Ectodermal cell (in vitro differentiated cells): Measurements from ENCODE around the gene RBKS.

Experiments used
- H3K27ac ChIP-seq: 2 replicates; pipeline ENCODE4 v1.7.0; 2013; ENCODE audit warnings: mild to moderate bottlenecking, low read depth, low read length; ENCODE audit not compliant: insufficient read depth, poor library complexity, severe bottlenecking
- H3K27me3 ChIP-seq: 2 replicates; pipeline ENCODE4 v1.7.0; 2013; ENCODE audit warnings: mild to moderate bottlenecking, low read length; ENCODE audit not compliant: insufficient read depth, control insufficient read depth, poor library complexity, severe bottlenecking
- H3K36me3 ChIP-seq: one replicate; pipeline ENCODE4 v1.7.0; 2013; ENCODE audit warnings: low read length; ENCODE audit not compliant: control insufficient read depth, insufficient read depth
- H3K4me1 ChIP-seq: one replicate; pipeline ENCODE4 v1.7.0; 2013; ENCODE audit warnings: low read length; ENCODE audit not compliant: control insufficient read depth, insufficient read depth
- H3K4me3 ChIP-seq: 2 replicates; pipeline ENCODE4 v1.7.0; 2013; ENCODE audit warnings: low read depth, low read length, control low read depth; ENCODE audit not compliant: insufficient read depth
- H3K9me3 ChIP-seq: 2 replicates; pipeline ENCODE4 v1.7.0; 2013; ENCODE audit warnings: mild to moderate bottlenecking, low read length, moderate library complexity; ENCODE audit not compliant: control insufficient read depth
- WGBS, 2 experiments: methylation state at CpG; one replicate each; pipeline ENCODE4 v1.1.7; 2013; ENCODE audit warnings: missing lambda C conversion rate in 2 of 2; 5-methylcytosine and 5-hydroxymethylcytosine counted together

The RBKS gene

DNA sequence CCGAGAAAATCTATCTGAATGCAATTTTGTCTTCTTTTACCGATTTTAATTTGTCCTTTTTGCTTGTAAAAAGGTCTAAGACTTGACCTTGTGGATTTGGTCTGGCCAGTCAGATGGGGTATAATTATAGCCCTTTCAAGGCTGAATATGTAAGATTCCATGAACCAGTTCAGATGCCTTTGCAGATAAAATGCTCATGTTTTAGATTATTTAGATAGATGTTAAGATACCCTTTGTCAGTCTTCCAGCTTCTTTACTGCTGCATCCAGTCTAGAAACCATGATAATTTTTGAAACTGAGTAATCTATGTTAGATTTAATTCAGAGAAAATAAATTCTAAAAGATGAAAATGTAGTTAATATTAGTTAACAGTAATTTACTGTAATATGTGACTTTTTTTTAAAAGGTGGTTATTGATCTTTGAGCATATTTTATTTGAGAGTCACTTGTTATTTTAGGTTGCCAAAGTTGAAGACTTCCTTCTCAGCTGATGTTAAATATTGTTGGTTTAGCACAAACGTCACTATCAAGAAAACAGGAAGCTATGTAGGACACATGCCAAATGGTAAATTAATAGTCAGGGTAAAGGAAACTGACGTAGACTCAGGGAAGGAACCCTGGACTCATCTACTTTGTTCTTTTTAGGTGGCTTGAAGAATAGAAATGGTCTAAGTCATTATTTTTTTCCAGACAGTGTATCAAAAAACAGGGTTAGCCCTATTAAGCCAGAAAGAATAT, 30.1 kb upstream of the RBKS start:
- 90 to 93% methylated on average over 4 of the region's 4 CpGs for WGBS, 2 experiments
- Histone ChIP-seq H3K4me3 (no peak overlapping the region), H3K27me3 (no peaks in the 10 kb centered on the region), H3K27ac (no peak overlapping the region), H3K4me1 (no peaks in the 10 kb centered on the region), H3K36me3 (no peaks in the 10 kb centered on the region), H3K9me3 (no peaks in the 10 kb centered on the region)

DNA sequence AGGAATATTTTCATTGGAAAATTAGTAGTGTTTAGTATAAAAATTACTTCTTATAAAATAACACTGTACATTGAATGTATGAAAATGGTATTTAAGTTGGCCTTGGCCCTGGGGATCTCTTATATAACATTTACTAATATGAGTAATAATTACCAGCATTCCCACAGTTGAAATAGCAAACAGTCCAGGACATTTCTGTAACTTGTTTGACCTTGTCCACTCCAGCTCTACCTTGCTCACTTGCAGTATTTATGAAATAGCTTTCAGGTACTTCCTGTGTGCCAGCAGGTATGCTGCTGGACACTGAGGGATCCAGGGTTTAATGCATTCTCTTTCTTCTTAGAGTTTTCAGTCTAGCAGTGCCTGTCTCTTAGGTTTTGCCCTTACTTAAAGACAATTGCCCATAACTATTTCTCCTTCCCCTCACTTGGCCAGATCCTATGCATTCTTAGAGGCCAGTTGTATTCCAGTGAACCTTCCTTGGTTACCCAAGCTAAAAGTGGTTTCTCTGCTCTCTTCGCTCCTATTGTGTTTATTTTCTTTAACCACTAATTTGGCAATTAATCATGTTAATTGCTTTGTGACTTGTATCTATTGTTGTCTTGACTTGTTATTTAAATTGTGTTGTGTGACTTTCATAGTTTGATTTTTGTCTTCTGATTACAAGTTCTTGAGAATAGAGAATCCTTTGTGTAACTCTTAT, 26.3 kb upstream of the RBKS start:
- Histone ChIP-seq H3K27me3 (no peaks in the 10 kb centered on the region), H3K36me3 (no peaks in the 10 kb centered on the region), H3K4me1 (peaks cover 4% of the 10 kb centered on the region), H3K4me3 (no peak overlapping the region), H3K27ac (no peak overlapping the region), H3K9me3 (no peaks in the 10 kb centered on the region)
- 100% methylated on average over 1 of the region's 1 CpG for WGBS, 2 experiments

DNA sequence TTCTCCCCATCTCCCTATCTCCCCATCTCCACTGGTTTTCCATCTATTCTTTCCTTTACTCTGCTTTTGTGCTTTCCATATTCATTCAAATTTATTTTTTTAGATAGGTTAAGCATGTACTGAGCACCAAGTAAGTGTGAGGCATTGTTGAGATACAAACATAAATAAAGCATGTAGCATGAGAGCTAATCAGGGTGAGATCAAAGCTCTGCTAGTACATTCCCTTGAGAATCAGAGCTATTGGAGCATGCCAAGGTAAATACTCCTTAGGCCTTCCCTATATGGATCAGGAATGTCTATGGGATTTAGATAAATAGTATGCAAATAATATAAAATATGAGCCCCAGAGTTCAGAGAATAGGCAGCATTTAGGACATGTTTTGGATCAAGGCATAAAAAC, 25.7 kb upstream of the RBKS start:
- Histone ChIP-seq H3K36me3 (no peaks in the 10 kb centered on the region), H3K27me3 (no peaks in the 10 kb centered on the region), H3K4me1 (peaks cover 4% of the 10 kb centered on the region), H3K9me3 (no peaks in the 10 kb centered on the region), H3K4me3 (no peak overlapping the region), H3K27ac (no peak overlapping the region)

DNA sequence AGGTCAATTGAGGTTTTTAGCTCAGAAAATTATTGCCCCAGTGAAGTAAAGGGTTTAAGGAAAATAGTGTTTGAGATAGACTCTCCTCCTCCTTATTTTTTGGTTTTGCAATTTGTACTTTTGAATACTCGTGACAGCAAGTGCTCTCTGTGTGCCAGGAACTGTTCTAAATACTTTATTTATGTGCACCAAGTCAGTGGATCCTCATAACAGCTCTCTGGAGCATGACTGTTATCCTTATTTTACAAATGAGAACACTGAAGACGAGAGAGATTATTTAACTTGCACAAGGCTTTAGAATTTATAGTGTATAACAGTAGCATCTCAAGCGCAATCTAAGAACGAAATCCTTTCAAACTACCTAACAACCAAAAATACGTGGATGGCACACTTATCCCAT, 25.0 kb upstream of the RBKS start:
- H3K27ac ChIP-seq: no peak overlapping the region
- H3K9me3 ChIP-seq: no peaks in the 10 kb centered on the region
- peaks cover 4% of the 10 kb centered on the region for H3K4me1 ChIP-seq
- no peaks in the 10 kb centered on the region for H3K36me3 ChIP-seq
- H3K4me3 ChIP-seq: no peak overlapping the region
- no peaks in the 10 kb centered on the region for H3K27me3 ChIP-seq
- 67 to 80% methylated on average over 3 to 5 of the region's 5 CpGs for WGBS, 2 experiments

DNA sequence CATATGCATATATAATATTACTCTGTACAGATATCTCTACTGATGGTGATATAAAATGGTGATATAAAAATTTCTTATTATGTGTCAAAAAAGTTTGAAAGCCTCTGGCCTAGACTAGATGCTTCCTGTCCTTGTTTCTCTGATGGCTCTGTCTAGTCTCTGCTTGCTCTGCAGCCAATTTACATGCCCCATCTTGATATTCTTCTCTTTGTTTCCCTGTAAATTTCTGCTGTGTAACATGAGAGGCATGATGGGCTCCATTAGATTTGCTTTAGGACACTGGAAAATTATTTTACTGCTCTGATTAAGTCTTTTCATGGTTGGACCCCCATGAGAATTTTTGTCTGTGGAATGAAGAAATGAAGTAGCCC, 24.6 kb upstream of the RBKS start:
- Histone ChIP-seq H3K36me3 (no peaks in the 10 kb centered on the region), H3K4me3 (no peak overlapping the region), H3K4me1 (peaks cover 4% of the 10 kb centered on the region), H3K27me3 (no peaks in the 10 kb centered on the region), H3K9me3 (no peaks in the 10 kb centered on the region), H3K27ac (no peak overlapping the region)

DNA sequence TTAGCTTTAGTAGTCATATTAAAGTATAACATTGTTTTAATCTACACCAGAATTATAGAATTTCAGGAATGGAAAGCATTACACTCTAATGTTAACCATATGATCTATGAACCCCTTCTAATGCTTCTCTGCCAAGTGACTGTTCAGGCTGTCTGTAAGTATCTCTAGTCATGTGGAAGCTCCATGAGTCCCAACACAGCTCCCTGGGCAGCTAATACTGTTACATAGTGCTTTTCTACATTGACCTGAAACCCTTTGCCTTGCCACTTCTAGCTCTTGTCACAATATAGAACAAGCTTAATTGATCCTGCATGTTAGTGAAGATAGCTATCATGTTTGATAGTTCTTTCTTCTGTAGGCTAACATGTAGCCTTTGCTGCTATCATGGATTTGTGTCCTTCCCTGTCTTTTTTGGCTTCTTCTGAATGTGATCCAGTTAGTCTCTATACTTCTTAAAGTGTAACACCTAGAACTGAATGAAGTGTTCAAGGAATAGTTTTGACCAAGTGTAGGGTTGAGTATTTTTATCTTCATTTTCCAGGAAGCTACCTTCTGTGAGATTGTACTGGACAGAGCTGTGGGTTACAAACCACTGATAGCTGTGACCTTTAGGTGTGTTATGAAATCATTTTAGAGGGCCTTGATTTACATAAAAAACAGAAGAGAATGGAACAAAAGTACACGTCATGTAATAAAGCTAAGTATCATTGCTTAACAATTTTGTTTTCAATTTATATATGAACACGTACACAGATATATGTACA, 24.0 kb upstream of the RBKS start:
- Histone ChIP-seq H3K9me3 (no peaks in the 10 kb centered on the region), H3K4me1 (peaks cover 4% of the 10 kb centered on the region), H3K27ac (no peak overlapping the region), H3K27me3 (no peaks in the 10 kb centered on the region), H3K36me3 (no peaks in the 10 kb centered on the region), H3K4me3 (no peak overlapping the region)
- WGBS, 2 experiments: 100% methylated on average over 1 of the region's 2 CpGs; no CpG with 5 or more reads in 1 of the 2 experiments

DNA sequence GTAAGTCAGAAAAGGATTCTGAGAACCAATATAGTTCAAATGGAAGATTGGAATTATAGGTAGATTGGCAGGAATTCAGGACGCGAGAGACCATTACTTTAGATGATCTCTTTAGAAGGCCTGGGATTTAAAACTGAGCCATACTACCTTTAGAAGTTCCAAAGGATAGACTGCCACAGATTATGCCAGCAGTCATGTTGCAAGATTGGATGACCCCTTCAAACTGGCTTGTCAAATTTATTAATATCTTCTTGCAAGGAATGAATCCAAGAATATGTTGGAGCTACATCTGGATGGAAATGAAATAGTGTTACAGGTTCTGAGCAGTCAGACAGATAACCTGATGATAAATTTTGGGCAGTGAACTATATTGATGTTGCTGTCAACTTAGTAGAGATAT, 22.3 kb upstream of the RBKS start:
- Histone ChIP-seq H3K36me3 (no peaks in the 10 kb centered on the region), H3K4me3 (no peak overlapping the region), H3K27ac (no peak overlapping the region), H3K4me1 (peaks cover 4% of the 10 kb centered on the region), H3K9me3 (no peaks in the 10 kb centered on the region), H3K27me3 (no peaks in the 10 kb centered on the region)
- WGBS, 2 experiments: 91 to 97% methylated on average over 2 of the region's 2 CpGs

DNA sequence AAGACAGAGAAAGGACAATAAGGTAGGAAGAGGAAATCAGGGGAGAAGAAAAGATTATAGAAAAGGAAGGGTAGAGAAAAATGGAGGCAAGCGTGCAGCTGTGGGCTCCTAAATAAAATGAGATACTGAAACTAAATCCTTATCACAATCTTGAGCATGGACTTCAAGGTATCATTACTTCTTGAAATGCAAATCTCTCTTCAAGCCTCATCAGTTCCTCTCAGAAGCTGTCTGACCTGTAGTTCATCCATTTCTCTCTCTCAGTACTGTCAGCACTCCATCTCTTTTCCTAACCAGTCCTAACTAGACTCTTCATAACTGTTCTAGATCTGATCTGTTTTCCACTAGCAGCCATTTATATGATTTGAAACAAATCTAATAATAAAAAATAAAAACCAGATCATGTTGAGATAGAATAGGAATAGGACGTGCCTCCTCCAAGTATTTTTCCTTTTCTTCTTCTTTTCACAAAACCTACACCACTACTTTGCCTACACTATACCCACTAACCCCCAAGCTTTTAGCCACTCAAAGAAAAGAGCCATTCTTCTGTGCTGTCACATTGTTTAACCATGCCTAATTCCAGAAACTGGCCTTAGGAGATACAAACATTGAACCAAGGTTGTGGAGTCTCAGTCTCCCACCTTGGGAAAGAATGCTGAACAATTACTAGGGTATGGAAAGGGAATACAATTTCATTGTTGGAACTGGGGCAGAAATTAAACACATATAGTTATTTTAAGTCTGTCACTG, 21.4 kb upstream of the RBKS start:
- Histone ChIP-seq H3K27me3 (no peaks in the 10 kb centered on the region), H3K4me3 (no peak overlapping the region)
- 84 to 90% methylated on average over 2 of the region's 2 CpGs for WGBS, 2 experiments

DNA sequence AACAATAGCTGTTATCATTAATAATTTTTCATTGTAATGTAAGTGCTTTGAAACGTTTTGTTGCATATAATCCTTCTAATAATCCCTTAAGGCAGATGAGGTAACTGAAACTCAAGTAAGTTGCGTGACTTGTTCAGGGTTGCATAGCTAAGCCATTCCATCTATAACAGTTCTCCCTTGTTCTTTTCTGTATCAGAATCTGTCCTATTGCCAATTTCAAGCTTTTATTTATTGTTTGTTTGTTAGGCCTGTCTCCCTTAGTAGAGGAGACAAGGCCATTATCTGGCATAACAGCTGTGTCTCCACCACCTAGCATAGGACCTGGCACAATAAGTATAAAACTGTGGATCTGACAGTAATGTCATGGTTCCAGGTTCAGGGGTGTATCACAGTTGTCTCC, 19.7 kb upstream of the RBKS start:
- Histone ChIP-seq H3K27me3 (no peaks in the 10 kb centered on the region), H3K4me1 (peaks cover 4% of the 10 kb centered on the region), H3K36me3 (no peaks in the 10 kb centered on the region), H3K4me3 (no peak overlapping the region), H3K27ac (no peak overlapping the region), H3K9me3 (no peaks in the 10 kb centered on the region)
- WGBS, 2 experiments: 79 to 100% methylated on average over 1 to 2 of the region's 2 CpGs

More for the DNA sequence above, 21.4 kb upstream of the RBKS start:
- no peak overlapping the region for H3K27ac ChIP-seq
- no peaks in the 10 kb centered on the region for H3K36me3 ChIP-seq
- peaks cover 4% of the 10 kb centered on the region for H3K4me1 ChIP-seq
- no peaks in the 10 kb centered on the region for H3K9me3 ChIP-seq

DNA sequence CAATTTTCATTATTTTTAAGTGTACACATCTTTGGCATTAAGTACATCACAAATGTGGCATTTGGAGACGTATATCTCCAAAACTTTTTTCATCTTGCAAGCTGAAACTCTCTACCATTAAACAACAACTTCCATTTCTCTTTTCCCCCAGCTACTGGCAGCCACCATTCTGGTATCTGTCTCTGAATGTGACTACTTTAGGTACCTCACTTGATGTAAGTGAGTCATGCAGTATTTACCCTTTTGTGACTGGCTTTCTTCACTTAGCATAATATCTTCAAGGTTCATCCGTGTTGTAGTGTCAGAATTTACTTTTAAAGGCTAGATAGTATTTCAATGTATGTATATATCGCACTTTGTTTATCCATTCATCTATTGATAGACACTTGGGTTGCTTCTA, 17.4 kb upstream of the RBKS start:
- Histone ChIP-seq H3K4me3 (no peak overlapping the region), H3K9me3 (no peaks in the 10 kb centered on the region), H3K27ac (no peak overlapping the region), H3K27me3 (no peaks in the 10 kb centered on the region), H3K36me3 (no peaks in the 10 kb centered on the region), H3K4me1 (peaks cover 4% of the 10 kb centered on the region)
- 65 to 92% methylated on average over 1 to 3 of the region's 3 CpGs for WGBS, 2 experiments
